ENCODE results near the gene CDT1. TPM values are rescaled to one million over a fixed set of nuclear protein-coding genes. Genes with fewer than 3 reads are reported as not detected.

Gene CDT1
- total and polyA plus RNA-seq, 8 donors, result 1.5 to 147 (median 5.7) TPM

- Histone ChIP-seq H3K36me3 (peaks cover 4 to 57% (median 44%) of the 10 kb centered on the region in 4 donors), H3K4me1 (no peaks in the 10 kb centered on the region), H3K9me3 (no peaks in the 10 kb centered on the region), H3K27ac (no peak overlapping the region), H3K27me3 (no peaks in the 10 kb centered on the region), H3K4me3 (no peak overlapping the region)
- TF ChIP-seq CTCF (IDR thresholded peaks at IDR 0.05), result no peak
- TF ChIP-seq POLR2AphosphoS5 (IDR thresholded peaks at IDR 0.05), result no peak
- TF ChIP-seq POLR2A (IDR thresholded peaks at IDR 0.05), result no peak
- no peak for TF ChIP-seq EP300 (IDR thresholded peaks at IDR 0.05)
- intact Hi-C loops (cut with DNase I; ENCODE audit: low total_unique reads), result no loop called here
- 94 to 98% (median 95%) methylated on average over 13 of the region's 13 CpGs for WGBS, 5 donors
- no peak for DNase-seq
Measured at GRCh38 chr16:88833086-88833485, 29.5 kb downstream of the CDT1 start.

GRCh38 chr16:88834670-88835069 is 31.1 kb downstream of the CDT1 start:
- H3K27ac ChIP-seq, result peak overlapping the region in 2 of 5 donors; percentile 17 to 42
- 90 to 94% (median 92%) methylated on average over 9 to 13 of the region's 13 CpGs for WGBS, 5 donors
- H3K36me3 ChIP-seq, result peaks cover 3 to 59% (median 47%) of the 10 kb centered on the region in 4 donors
- intact Hi-C loops (cut with DNase I; ENCODE audit: low total_unique reads), result no loop called here
- TF ChIP-seq EP300 (IDR thresholded peaks at IDR 0.05) (no peak), POLR2A (IDR thresholded peaks at IDR 0.05) (no peak), CTCF (IDR thresholded peaks at IDR 0.05) (no peak), POLR2AphosphoS5 (IDR thresholded peaks at IDR 0.05) (no peak)
- H3K4me3 ChIP-seq, result no peak overlapping the region
- no peak for DNase-seq
- H3K4me1 ChIP-seq, result no peaks in the 10 kb centered on the region
- H3K27me3 ChIP-seq, result no peaks in the 10 kb centered on the region
- H3K9me3 ChIP-seq, result no peaks in the 10 kb centered on the region

- no peak overlapping the region for H3K4me3 ChIP-seq
- WGBS, 5 donors, result 76 to 87% (median 87%) methylated on average over 11 of the region's 11 CpGs
- H3K36me3 ChIP-seq, result peaks cover 9 to 63% (median 52%) of the 10 kb centered on the region in 4 donors
- no peaks in the 10 kb centered on the region for H3K9me3 ChIP-seq
- no peaks in the 10 kb centered on the region for H3K27me3 ChIP-seq
- no peaks in the 10 kb centered on the region for H3K4me1 ChIP-seq
- intact Hi-C loops (cut with DNase I; ENCODE audit: low total_unique reads), result no loop called here
- no peak for DNase-seq
- no peak for TF ChIP-seq POLR2A (IDR thresholded peaks at IDR 0.05)
- peak overlapping the region in 1 of 5 donors; percentile 18 for H3K27ac ChIP-seq
Measured at GRCh38 chr16:88835383-88835782, 31.8 kb downstream of the CDT1 start.

GRCh38 chr16:88835818-88836217 is 32.2 kb downstream of the CDT1 start:
- Histone ChIP-seq H3K4me3 (no peak overlapping the region), H3K27ac (peak overlapping the region in 1 of 5 donors; percentile 18), H3K4me1 (no peaks in the 10 kb centered on the region), H3K27me3 (no peaks in the 10 kb centered on the region), H3K9me3 (no peaks in the 10 kb centered on the region), H3K36me3 (peaks cover 9 to 63% (median 53%) of the 10 kb centered on the region in 4 donors)
- intact Hi-C loops (cut with DNase I; ENCODE audit: low total_unique reads), result no loop called here
- TF ChIP-seq POLR2A (IDR thresholded peaks at IDR 0.05), result no peak
- TF ChIP-seq CTCF (IDR thresholded peaks at IDR 0.05), result no peak
- TF ChIP-seq EP300 (IDR thresholded peaks at IDR 0.05), result no peak
- no peak for TF ChIP-seq POLR2AphosphoS5 (IDR thresholded peaks at IDR 0.05)
- DNase-seq, result no peak
- 92 to 97% (median 95%) methylated on average over 29 to 33 of the region's 33 CpGs for WGBS, 5 donors

- Histone ChIP-seq H3K4me3 (no peak overlapping the region), H3K4me1 (no peaks in the 10 kb centered on the region), H3K27ac (no peak overlapping the region), H3K36me3 (peaks cover 9 to 70% (median 60%) of the 10 kb centered on the region in 4 donors), H3K9me3 (no peaks in the 10 kb centered on the region), H3K27me3 (no peaks in the 10 kb centered on the region)
- WGBS, 5 donors, result 90 to 95% (median 92%) methylated on average over 13 to 17 of the region's 17 CpGs
- TF ChIP-seq EP300 (IDR thresholded peaks at IDR 0.05) (no peak), CTCF (IDR thresholded peaks at IDR 0.05) (no peak), POLR2AphosphoS5 (IDR thresholded peaks at IDR 0.05) (no peak), POLR2A (IDR thresholded peaks at IDR 0.05) (no peak)
- DNase-seq, result no peak
- intact Hi-C loops (cut with DNase I; ENCODE audit: low total_unique reads), result no loop called here
Measured at GRCh38 chr16:88836791-88837190, 33.2 kb downstream of the CDT1 start.
